Astrocyte (in vitro differentiated cells and primary cell): ENCODE measurements around the gene LMCD1. TPM values are rescaled to one million over a fixed set of nuclear protein-coding genes. Genes with fewer than 3 reads are reported as not detected.

Experiments used
- DNase-seq: peaks from one replicate; pipeline ENCODE4 v3.0.0-alpha.2; 2010; ENCODE audit warnings: low read depth
- FAIRE-seq: peaks from 2 replicates; lab custom pipeline; 2011; peaks lifted over from hg19 to GRCh38; lab: Jason Lieb, UNC
- H2AFZ ChIP-seq: 2 replicates; pipeline ENCODE4 v1.6.0; 2012; ENCODE audit warnings: low read depth, low read length, inconsistent platforms
- H3K27ac ChIP-seq: 2 replicates; pipeline ENCODE4 v1.5.1; 2011; ENCODE audit warnings: low read depth, low read length, inconsistent platforms
- H3K27me3 ChIP-seq: 2 replicates; pipeline ENCODE4 v1.6.0; 2011; ENCODE audit warnings: low read length, inconsistent platforms; ENCODE audit not compliant: insufficient read depth
- H3K36me3 ChIP-seq: 2 replicates; pipeline ENCODE4 v1.5.1; 2011; ENCODE audit warnings: low read length, inconsistent platforms; ENCODE audit not compliant: insufficient read depth
- H3K4me1 ChIP-seq: 2 replicates; pipeline ENCODE4 v1.5.1; 2011; ENCODE audit warnings: low read length, inconsistent platforms; ENCODE audit not compliant: insufficient read depth
- H3K4me2 ChIP-seq: 2 replicates; pipeline ENCODE4 v1.6.0; 2012; ENCODE audit warnings: low read length, inconsistent platforms
- H3K4me3 ChIP-seq: 2 replicates; pipeline ENCODE4 v1.5.1; 2011; ENCODE audit warnings: low read depth, mild to moderate bottlenecking, low read length, inconsistent platforms; ENCODE audit not compliant: insufficient read depth
- H3K79me2 ChIP-seq: 2 replicates; pipeline ENCODE4 v1.6.0; 2012; ENCODE audit warnings: mild to moderate bottlenecking, low read length, inconsistent platforms; ENCODE audit not compliant: insufficient read depth
- H3K9ac ChIP-seq: 2 replicates; pipeline ENCODE4 v1.6.0; 2012; ENCODE audit warnings: mild to moderate bottlenecking, low read length, inconsistent platforms
- H3K9me3 ChIP-seq: 2 replicates; pipeline ENCODE4 v1.5.1; 2012; ENCODE audit warnings: low read depth, mild to moderate bottlenecking, low read length, inconsistent platforms; ENCODE audit not compliant: insufficient read depth
- H4K20me1 ChIP-seq: 2 replicates; pipeline ENCODE4 v1.6.0; 2012; ENCODE audit warnings: low read length, inconsistent platforms; ENCODE audit not compliant: insufficient read depth
- H3K27ac Mint-ChIP-seq: one replicate; pipeline ENCODE4 v1.8.0; 2021; ENCODE audit warnings: mild to moderate bottlenecking, mixed read lengths; ENCODE audit not compliant: unreplicated experiment
- H3K27me3 Mint-ChIP-seq: one replicate; pipeline ENCODE4 v1.8.0; 2021; ENCODE audit warnings: low read depth, mixed read lengths; ENCODE audit not compliant: unreplicated experiment
- H3K36me3 Mint-ChIP-seq: one replicate; pipeline ENCODE4 v1.8.0; 2021; ENCODE audit warnings: low read depth, mixed read lengths; ENCODE audit not compliant: unreplicated experiment
- H3K4me1 Mint-ChIP-seq: one replicate; pipeline ENCODE4 v1.8.0; 2021; ENCODE audit warnings: low read depth, mixed read lengths; ENCODE audit not compliant: unreplicated experiment
- H3K4me3 Mint-ChIP-seq: one replicate; pipeline ENCODE4 v1.8.0; 2021; ENCODE audit warnings: mild to moderate bottlenecking, moderate library complexity, mixed read lengths; ENCODE audit not compliant: unreplicated experiment
- H3K9me3 Mint-ChIP-seq: one replicate; pipeline ENCODE4 v1.8.0; 2021; ENCODE audit warnings: mild to moderate bottlenecking, mixed read lengths; ENCODE audit not compliant: unreplicated experiment
- CTCF ChIP-seq: IDR thresholded peaks from 2 replicates; pipeline ENCODE4 v1.5.1; 2011; ENCODE audit warnings: low read depth, mild to moderate bottlenecking, inconsistent platforms, low read length, moderate library complexity; ENCODE audit not compliant: insufficient read depth
- EZH2 ChIP-seq: IDR thresholded peaks from 2 replicates; pipeline ENCODE4 v1.6.1; 2012; ENCODE audit warnings: mild to moderate bottlenecking, low read length, inconsistent platforms; ENCODE audit not compliant: insufficient read depth
- total RNA-seq: library from RNA; stranded (reverse); gene quantifications from 2 replicates; pipeline ENCODE4 v1.2.1, GENCODE V29; 2021

Gene LMCD1
- total RNA-seq, 1 donor from 2014 or later, result 374 TPM

DNA sequence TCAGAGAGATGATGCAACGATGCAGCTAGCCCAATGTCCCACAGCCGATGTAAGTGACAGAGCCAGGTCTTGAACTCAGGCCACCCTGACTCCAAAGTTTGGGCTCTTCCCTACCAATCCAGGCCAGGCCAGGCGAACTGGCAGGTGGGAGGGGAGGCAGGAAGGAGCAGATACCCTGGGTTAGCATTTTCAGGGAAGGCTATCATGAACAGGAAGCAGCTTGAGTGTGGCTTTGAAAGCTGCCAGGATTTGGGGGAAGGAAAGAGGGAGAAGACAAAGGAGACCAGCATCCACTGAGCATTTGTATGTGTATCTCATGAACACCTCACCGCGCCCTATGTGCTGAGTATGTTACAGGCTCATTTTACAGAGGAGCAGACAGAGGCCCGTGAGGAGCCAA is 38.8 kb downstream of the LMCD1 start:
- Histone ChIP-seq H3K27me3 (no peaks in the 10 kb centered on the region), H4K20me1 (no peaks in the 10 kb centered on the region), H3K79me2 (no peaks in the 10 kb centered on the region), H3K9ac (no peak overlapping the region), H2AFZ (no peak overlapping the region), H3K36me3 (peaks cover 18% of the 10 kb centered on the region), H3K9me3 (no peaks in the 10 kb centered on the region), H3K4me1 (peaks cover 21% of the 10 kb centered on the region), H3K27ac (no peak overlapping the region), H3K4me2 (no peak overlapping the region), H3K4me3 (no peak overlapping the region)
- peaks cover 56% of the 10 kb centered on the region for H3K4me1 Mint-ChIP-seq
- DNase-seq (no peak), FAIRE-seq (no peak)
- no peak overlapping the region for H3K4me3 Mint-ChIP-seq
- TF ChIP-seq EZH2, result no peak
- H3K27ac Mint-ChIP-seq, result peak overlapping the region; percentile 94
- H3K36me3 Mint-ChIP-seq, result peaks cover 44% of the 10 kb centered on the region
- H3K9me3 Mint-ChIP-seq, result peaks cover 2% of the 10 kb centered on the region
- no peaks in the 10 kb centered on the region for H3K27me3 Mint-ChIP-seq

DNA sequence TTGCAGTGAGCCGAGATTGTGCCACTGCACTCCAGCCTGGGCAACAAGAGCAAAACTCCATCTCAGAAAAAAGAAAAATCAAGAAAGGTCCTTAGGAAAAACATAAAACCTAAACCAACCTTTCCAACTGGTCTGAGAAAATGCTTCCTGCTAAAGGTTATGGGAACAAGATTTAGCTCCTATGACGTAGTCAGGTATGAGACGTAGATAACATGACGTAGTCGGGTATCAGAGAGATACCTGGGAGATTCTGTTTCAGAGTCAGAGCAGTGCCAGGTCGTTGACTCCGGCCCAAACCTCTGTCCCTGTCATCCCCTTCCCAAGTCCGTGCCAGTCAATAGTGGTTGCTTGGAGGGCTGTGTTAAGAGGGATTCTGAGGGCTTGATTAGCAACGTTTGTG is 39.9 kb downstream of the LMCD1 start:
- TF ChIP-seq EZH2, result no peak
- TF ChIP-seq CTCF, result no peak
- no peak overlapping the region for H3K4me3 Mint-ChIP-seq
- no peak overlapping the region for H2AFZ ChIP-seq
- H3K4me1 ChIP-seq, result peaks cover 15% of the 10 kb centered on the region
- no peaks in the 10 kb centered on the region for H4K20me1 ChIP-seq
- no peaks in the 10 kb centered on the region for H3K27me3 Mint-ChIP-seq
- H3K9ac ChIP-seq, result no peak overlapping the region
- H3K36me3 Mint-ChIP-seq, result peaks cover 44% of the 10 kb centered on the region
- H3K27ac Mint-ChIP-seq, result peak overlapping the region; percentile 73
- H3K4me1 Mint-ChIP-seq, result peaks cover 47% of the 10 kb centered on the region
- no peaks in the 10 kb centered on the region for H3K27me3 ChIP-seq
- H3K9me3 Mint-ChIP-seq, result peaks cover 2% of the 10 kb centered on the region
- H3K4me2 ChIP-seq, result no peak overlapping the region
- no peak overlapping the region for H3K27ac ChIP-seq
- H3K9me3 ChIP-seq, result no peaks in the 10 kb centered on the region
- H3K79me2 ChIP-seq, result no peaks in the 10 kb centered on the region
- FAIRE-seq (no peak), DNase-seq (no peak)
- H3K36me3 ChIP-seq, result peaks cover 14% of the 10 kb centered on the region
- no peak overlapping the region for H3K4me3 ChIP-seq

DNA sequence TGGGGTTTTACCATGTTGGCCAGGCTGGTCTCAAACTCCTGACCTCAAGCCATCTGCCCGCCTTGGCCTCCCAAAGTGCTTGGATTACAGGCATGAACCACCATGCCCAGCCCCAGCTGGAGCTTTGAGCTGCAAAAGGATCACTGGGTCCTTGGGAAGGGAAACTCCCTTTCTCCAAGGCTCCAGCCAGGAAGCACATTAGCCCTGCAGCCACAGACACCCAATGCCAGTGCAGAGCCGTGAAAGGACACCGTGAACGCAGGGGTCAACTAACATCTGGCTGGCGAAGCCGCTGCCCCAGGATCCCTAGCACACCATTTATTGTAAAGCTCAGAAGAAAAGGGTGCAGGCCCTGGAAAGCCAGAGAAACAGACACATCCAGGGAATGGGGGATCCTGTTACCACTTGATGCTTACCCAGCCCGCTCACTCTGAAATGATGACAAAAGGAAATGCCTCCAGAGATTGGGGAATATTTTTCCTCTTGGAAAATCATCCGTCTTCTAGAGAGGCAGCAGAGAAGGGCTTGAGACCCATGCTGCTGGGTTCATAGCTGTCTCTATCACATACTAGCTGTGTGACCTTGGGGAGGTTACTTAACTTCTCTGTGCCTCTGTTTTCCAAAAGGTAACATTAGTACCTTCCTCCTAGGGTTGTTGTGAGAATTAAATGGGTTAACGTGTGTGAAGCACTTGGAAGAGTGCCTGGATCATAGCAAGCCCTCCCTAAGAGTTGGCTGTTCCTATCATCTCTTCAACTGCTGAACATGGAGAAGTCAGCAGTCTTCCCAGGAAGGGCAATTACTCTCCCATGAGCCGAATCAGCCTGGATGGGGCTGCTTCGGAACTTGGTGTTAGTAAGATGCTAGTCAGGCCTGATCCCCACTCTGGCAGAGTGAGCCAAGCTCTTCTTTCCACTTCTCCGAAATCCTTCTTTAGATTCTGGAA is 40.8 kb downstream of the LMCD1 start:
- TF ChIP-seq CTCF, result no peak
- TF ChIP-seq EZH2, result no peak
- no peaks in the 10 kb centered on the region for H4K20me1 ChIP-seq
- no peaks in the 10 kb centered on the region for H3K79me2 ChIP-seq
- H3K27me3 Mint-ChIP-seq, result no peaks in the 10 kb centered on the region
- H3K36me3 Mint-ChIP-seq, result peaks cover 37% of the 10 kb centered on the region
- H3K27ac ChIP-seq, result no peak overlapping the region
- H3K27ac Mint-ChIP-seq, result peak overlapping the region; percentile 58
- H3K4me1 ChIP-seq, result peaks cover 10% of the 10 kb centered on the region
- no peak for DNase-seq
- peaks cover 2% of the 10 kb centered on the region for H3K9me3 Mint-ChIP-seq
- no peak for FAIRE-seq
- no peak overlapping the region for H2AFZ ChIP-seq
- H3K27me3 ChIP-seq, result no peaks in the 10 kb centered on the region
- no peaks in the 10 kb centered on the region for H3K9me3 ChIP-seq
- H3K4me1 Mint-ChIP-seq, result peaks cover 38% of the 10 kb centered on the region
- peaks cover 13% of the 10 kb centered on the region for H3K36me3 ChIP-seq
- no peak overlapping the region for H3K9ac ChIP-seq
- no peak overlapping the region for H3K4me3 Mint-ChIP-seq
- H3K4me3 ChIP-seq, result no peak overlapping the region
- H3K4me2 ChIP-seq, result no peak overlapping the region
